ENCODE measurements around the gene C19orf47.
"Not testable (repeated sequence)": the region's sequence is repeated elsewhere in the genome, so short reads cannot be mapped to it uniquely, and the experiment has no call there.

The C19orf47 gene

DNA sequence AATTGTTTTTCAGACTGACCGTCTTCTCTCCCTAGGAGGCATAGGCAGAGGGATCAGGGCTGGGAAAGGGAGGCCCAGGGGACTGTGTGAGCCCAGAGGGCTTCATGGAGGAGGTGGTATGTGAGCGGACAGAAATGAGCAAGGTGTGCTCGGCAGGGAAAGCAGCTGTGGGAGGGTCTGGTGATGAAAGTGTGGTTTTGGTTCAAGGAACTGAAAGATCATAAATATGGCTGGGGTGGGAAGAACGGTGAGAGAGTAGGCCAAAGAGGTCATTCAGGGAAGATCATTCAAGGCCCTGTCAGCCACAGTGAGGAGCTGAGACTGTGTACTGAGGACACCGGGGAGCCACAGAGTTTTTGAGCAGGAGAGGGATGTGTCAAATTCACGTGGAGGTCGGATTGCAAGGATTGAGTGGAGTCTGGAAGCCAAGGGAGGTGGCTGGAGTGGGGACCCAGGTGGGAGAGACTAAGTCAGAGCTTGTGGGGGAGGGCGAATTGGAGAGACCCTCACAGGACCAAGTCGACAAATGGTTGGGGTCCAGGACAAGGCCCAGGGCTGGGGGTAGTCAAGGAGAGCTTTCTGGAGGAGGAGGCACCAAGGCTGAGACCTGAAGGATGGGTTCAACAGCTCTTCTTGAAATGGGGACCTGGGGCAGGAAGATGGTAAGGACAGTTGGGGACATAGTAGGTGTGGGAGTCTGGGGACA, 7.9 kb upstream of the C19orf47 start:
- Mint-ChIP-seq H3K4me3 (peak overlapping the region; percentile 17), H3K9me3 (no peaks in the 10 kb centered on the region), H3K27me3 (no peaks in the 10 kb centered on the region), H3K36me3 (ENCODE audit: low read depth) (peaks cover 49% of the 10 kb centered on the region), H3K27ac (peak overlapping the region; percentile 51), H3K4me1 (ENCODE audit: low read depth) (peaks cover 58% of the 10 kb centered on the region)
- intact Hi-C loops (cut with micrococcal nuclease), result no loop called here

- H3K4me3 Mint-ChIP-seq, result peak overlapping the region; percentile 89
- H3K4me1 Mint-ChIP-seq (ENCODE audit: low read depth), result peaks cover 40% of the 10 kb centered on the region
- intact Hi-C loops (cut with micrococcal nuclease), result loop anchor here (10.0 kb wide), 1 partner anchor 56 kb away; no protein-coding TSS in a partner anchor
- H3K36me3 Mint-ChIP-seq (ENCODE audit: low read depth), result peaks cover 40% of the 10 kb centered on the region
- no peaks in the 10 kb centered on the region for H3K9me3 Mint-ChIP-seq
- H3K27ac Mint-ChIP-seq, result peak overlapping the region; percentile 87
- no peaks in the 10 kb centered on the region for H3K27me3 Mint-ChIP-seq
Measured at GRCh38 chr19:40348961-40349507, 837 bp upstream of the C19orf47 start.

- H3K27ac Mint-ChIP-seq, result no peak overlapping the region
- H3K27me3 Mint-ChIP-seq, result no peaks in the 10 kb centered on the region
- peaks cover 50% of the 10 kb centered on the region for H3K4me1 Mint-ChIP-seq (ENCODE audit: low read depth)
- intact Hi-C loops (cut with micrococcal nuclease), result loop anchor here (10.0 kb wide), 1 partner anchor 60 kb away; no protein-coding TSS in a partner anchor
- H3K36me3 Mint-ChIP-seq (ENCODE audit: low read depth), result peaks cover 38% of the 10 kb centered on the region
- no peaks in the 10 kb centered on the region for H3K9me3 Mint-ChIP-seq
- no peak overlapping the region for H3K4me3 Mint-ChIP-seq
Measured at GRCh38 chr19:40344422-40344821, 3.8 kb downstream of the C19orf47 start.

GRCh38 chr19:40342644-40343311, 5.4 kb downstream of the C19orf47 start:
- no peak overlapping the region for H3K4me3 Mint-ChIP-seq
- H3K27me3 Mint-ChIP-seq, result no peaks in the 10 kb centered on the region
- peaks cover 29% of the 10 kb centered on the region for H3K36me3 Mint-ChIP-seq (ENCODE audit: low read depth)
- H3K9me3 Mint-ChIP-seq, result no peaks in the 10 kb centered on the region
- H3K27ac Mint-ChIP-seq, result peak overlapping the region; percentile 76
- peaks cover 50% of the 10 kb centered on the region for H3K4me1 Mint-ChIP-seq (ENCODE audit: low read depth)
- intact Hi-C loops (cut with micrococcal nuclease), result loop anchor here (10.0 kb wide), 1 partner anchor 62 kb away; no protein-coding TSS in a partner anchor

GRCh38 chr19:40341601-40342482, 6.4 kb downstream of the C19orf47 start:
- Mint-ChIP-seq H3K4me1 (ENCODE audit: low read depth) (peaks cover 41% of the 10 kb centered on the region), H3K27me3 (no peaks in the 10 kb centered on the region), H3K36me3 (ENCODE audit: low read depth) (peaks cover 29% of the 10 kb centered on the region), H3K4me3 (no peak overlapping the region), H3K27ac (peak overlapping the region; percentile 76), H3K9me3 (no peaks in the 10 kb centered on the region)
- intact Hi-C loops (cut with micrococcal nuclease), result loop anchor here (10.0 kb wide), 1 partner anchor 63 kb away; no protein-coding TSS in a partner anchor

- no peaks in the 10 kb centered on the region for H3K9me3 Mint-ChIP-seq
- H3K4me3 Mint-ChIP-seq, result no peak overlapping the region
- peaks cover 53% of the 10 kb centered on the region for H3K36me3 Mint-ChIP-seq (ENCODE audit: low read depth)
- H3K27ac Mint-ChIP-seq, result no peak overlapping the region
- no peaks in the 10 kb centered on the region for H3K27me3 Mint-ChIP-seq
- H3K4me1 Mint-ChIP-seq (ENCODE audit: low read depth), result peaks cover 33% of the 10 kb centered on the region
- intact Hi-C loops (cut with micrococcal nuclease), result no loop called here
Measured at GRCh38 chr19:40339018-40339728, 9.0 kb downstream of the C19orf47 start.

- no peaks in the 10 kb centered on the region for H3K9me3 Mint-ChIP-seq
Measured at GRCh38 chr19:40337594-40337993, 10.6 kb downstream of the C19orf47 start.

GRCh38 chr19:40337107-40337506, 11.1 kb downstream of the C19orf47 start:
- no peak overlapping the region for H3K27ac Mint-ChIP-seq
- peaks cover 73% of the 10 kb centered on the region for H3K36me3 Mint-ChIP-seq (ENCODE audit: low read depth)
- no peak overlapping the region for H3K4me3 Mint-ChIP-seq
- H3K9me3 Mint-ChIP-seq, result no peaks in the 10 kb centered on the region
- intact Hi-C loops (cut with micrococcal nuclease), result no loop called here
- no peaks in the 10 kb centered on the region for H3K27me3 Mint-ChIP-seq
- peaks cover 14% of the 10 kb centered on the region for H3K4me1 Mint-ChIP-seq (ENCODE audit: low read depth)

More at GRCh38 chr19:40337594-40337993, 10.6 kb downstream of the C19orf47 start:
- H3K36me3 Mint-ChIP-seq (ENCODE audit: low read depth), result peaks cover 68% of the 10 kb centered on the region
- no peak overlapping the region for H3K4me3 Mint-ChIP-seq
- H3K4me1 Mint-ChIP-seq (ENCODE audit: low read depth), result peaks cover 19% of the 10 kb centered on the region
- H3K27ac Mint-ChIP-seq, result no peak overlapping the region
- intact Hi-C loops (cut with micrococcal nuclease), result no loop called here
- no peaks in the 10 kb centered on the region for H3K27me3 Mint-ChIP-seq

DNA sequence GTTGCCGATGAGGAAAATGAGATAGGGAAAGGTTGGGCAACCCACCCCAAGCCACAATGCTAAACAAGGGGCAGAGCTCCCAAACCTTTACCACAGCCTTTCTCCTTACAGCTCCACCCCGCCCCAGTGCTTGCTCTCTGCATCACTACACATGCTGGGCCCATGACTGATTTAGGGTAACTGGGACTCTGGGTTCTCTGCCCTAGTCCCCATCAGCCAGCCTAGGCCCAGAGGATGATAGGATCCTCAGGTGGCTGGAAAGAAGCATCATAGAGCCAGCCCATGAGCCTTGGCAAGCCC, 11.6 kb downstream of the C19orf47 start:
- Mint-ChIP-seq H3K27me3 (no peaks in the 10 kb centered on the region), H3K36me3 (ENCODE audit: low read depth) (peaks cover 74% of the 10 kb centered on the region), H3K27ac (no peak overlapping the region)

DNA sequence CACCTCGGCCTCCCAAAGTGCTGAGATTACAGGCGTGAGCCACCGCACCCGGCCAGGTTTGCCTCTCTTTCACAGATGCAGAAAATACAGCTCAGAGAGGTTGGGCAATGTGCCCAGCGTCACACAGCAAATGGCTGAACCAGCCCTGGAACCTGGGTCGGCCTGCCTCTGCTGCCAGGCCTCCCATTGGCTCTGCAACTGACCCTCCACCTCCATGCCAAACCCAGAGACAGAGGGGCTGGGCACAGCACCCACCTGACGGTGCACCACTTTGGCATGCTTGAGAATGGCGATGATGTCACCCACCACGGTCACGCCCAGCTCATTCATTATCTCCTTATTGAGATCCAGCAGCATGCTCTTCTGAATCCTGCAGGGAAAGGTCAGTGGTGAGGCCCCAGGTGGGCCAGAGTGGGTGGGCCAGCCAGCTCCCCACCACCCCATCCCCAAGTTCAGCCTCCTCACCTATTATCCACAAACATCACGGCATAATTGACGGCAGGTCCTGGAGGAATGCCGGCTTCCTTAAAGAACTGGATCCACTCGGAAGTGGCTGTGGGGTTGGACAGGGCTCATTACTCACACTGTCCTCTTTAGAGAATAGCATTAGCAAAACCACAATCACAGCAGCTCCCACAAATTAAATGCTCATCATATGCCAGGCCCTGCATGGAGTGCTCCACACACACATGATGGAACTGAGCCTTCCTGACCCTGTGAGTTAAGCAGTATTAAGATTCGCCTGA, 12.2 kb downstream of the C19orf47 start:
- Mint-ChIP-seq H3K4me1 (ENCODE audit: low read depth) (peaks cover 14% of the 10 kb centered on the region), H3K27ac (no peak overlapping the region), H3K27me3 (no peaks in the 10 kb centered on the region), H3K4me3 (no peak overlapping the region), H3K36me3 (ENCODE audit: low read depth) (peaks cover 75% of the 10 kb centered on the region), H3K9me3 (no peaks in the 10 kb centered on the region)
- intact Hi-C loops (cut with micrococcal nuclease), result no loop called here

More for the DNA sequence above, 11.6 kb downstream of the C19orf47 start:
- intact Hi-C loops (cut with micrococcal nuclease), result no loop called here
- Mint-ChIP-seq H3K9me3 (no peaks in the 10 kb centered on the region), H3K4me1 (ENCODE audit: low read depth) (peaks cover 14% of the 10 kb centered on the region), H3K4me3 (no peak overlapping the region)

DNA sequence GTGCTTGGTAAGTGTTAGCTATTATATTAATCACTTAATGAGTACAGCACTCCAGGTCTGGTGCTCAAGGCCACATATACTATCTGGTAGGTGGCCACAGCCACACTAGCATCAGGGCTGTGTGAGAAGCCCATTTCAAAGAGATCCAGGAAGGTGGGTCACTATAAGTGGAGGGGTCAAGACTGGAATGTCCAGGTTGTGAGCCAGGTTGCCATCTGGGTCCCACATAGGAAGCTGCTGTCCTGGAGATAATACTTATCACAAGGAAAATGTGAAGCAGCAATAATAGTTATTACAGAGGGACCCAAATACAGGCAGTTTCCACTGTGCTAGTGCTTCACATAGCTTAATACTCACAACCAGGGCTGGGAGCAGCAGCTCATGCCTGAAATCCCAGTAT, 13.1 kb downstream of the C19orf47 start:
- intact Hi-C loops (cut with micrococcal nuclease), result no loop called here
- H3K36me3 Mint-ChIP-seq (ENCODE audit: low read depth), result peaks cover 75% of the 10 kb centered on the region
- no peaks in the 10 kb centered on the region for H3K27me3 Mint-ChIP-seq
- no peaks in the 10 kb centered on the region for H3K9me3 Mint-ChIP-seq
- H3K27ac Mint-ChIP-seq, result no peak overlapping the region
- H3K4me1 Mint-ChIP-seq (ENCODE audit: low read depth), result peaks cover 14% of the 10 kb centered on the region
- H3K4me3 Mint-ChIP-seq, result no peak overlapping the region

GRCh38 chr19:40333083-40333482, 15.1 kb downstream of the C19orf47 start:
- peaks cover 84% of the 10 kb centered on the region for H3K36me3 Mint-ChIP-seq (ENCODE audit: low read depth)
- H3K4me1 Mint-ChIP-seq (ENCODE audit: low read depth); H3K4me3 Mint-ChIP-seq; H3K27me3 Mint-ChIP-seq; H3K9me3 Mint-ChIP-seq; intact Hi-C loops (cut with micrococcal nuclease); H3K27ac Mint-ChIP-seq: not testable (repeated sequence)

- H3K36me3 Mint-ChIP-seq (ENCODE audit: low read depth), result peaks cover 88% of the 10 kb centered on the region
- no peak overlapping the region for H3K27ac Mint-ChIP-seq
- no peaks in the 10 kb centered on the region for H3K9me3 Mint-ChIP-seq
- intact Hi-C loops (cut with micrococcal nuclease), result no loop called here
- H3K4me1 Mint-ChIP-seq (ENCODE audit: low read depth), result no peaks in the 10 kb centered on the region
- no peak overlapping the region for H3K4me3 Mint-ChIP-seq
- H3K27me3 Mint-ChIP-seq, result no peaks in the 10 kb centered on the region
Measured at GRCh38 chr19:40332669-40333068, 15.5 kb downstream of the C19orf47 start.

Measured in dendritic cell treated with granulocyte-macrophage colony-stimulating factor and Interleukin-4, amounts not matched to agents 40 ng/mL and 50 ng/mL, for 4 days (primary cell).